ENCODE measurements around the gene HINFP. TPM values are rescaled to one million over a fixed set of nuclear protein-coding genes. Genes with fewer than 3 reads are reported as not detected.

The HINFP gene
- total and polyA plus RNA-seq, 2 of the 8 experiments (the other 6 are each of a cell fraction or from before 2014, with no cell fraction given) = 35.0 to 37.3 TPM

DNA sequence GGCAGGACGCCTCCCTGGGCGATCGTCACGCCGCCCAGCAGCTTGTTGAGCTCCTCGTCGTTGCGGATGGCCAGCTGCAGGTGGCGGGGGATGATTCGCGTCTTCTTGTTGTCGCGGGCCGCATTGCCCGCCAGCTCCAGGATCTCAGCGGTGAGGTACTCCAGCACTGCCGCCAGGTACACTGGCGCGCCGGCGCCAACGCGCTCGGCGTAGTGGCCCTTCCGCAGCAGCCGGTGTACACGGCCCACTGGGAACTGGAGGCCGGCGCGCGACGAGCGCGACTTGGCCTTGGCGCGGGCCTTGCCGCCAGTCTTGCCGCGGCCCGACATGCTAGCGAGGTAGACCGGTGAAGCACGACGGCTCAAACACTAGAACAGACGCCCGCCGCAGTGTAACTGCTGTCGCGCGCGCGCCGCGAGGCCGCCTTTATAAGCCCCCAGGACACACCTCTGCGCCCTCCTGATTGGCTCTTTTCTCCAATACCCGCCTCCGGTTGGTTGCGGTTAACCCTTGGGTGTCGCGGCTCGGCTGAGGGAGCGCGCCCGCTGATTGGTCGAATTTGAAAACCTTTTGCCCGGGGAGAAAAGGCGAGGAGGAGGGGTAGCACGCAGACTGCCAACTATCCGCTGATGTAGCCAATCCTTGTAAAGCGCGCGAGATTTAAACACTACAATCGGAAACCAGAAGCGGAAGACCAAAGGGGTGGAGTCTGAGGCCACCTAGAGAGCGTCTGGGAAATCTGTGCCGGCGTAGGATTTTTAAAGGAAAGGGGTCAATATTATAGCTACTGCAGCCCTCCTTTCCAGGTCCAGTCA lies 26.1 kb upstream of the HINFP start:
- FAIRE-seq = peak; percentile 99
- TF ChIP-seq JUND (IDR thresholded peaks at IDR 0.05; ENCODE audit: low read length) (no peak), GABPA (IDR thresholded peaks at IDR 0.05; ENCODE audit: borderline replicate concordance, insufficient read depth, low read length) (no peak), POLR2AphosphoS5 (IDR thresholded peaks at IDR 0.05; ENCODE audit: low read depth, low read length) (peak; percentile 100), SIN3A (conservative IDR thresholded peaks at IDR 0.05 in 1 of 2, IDR thresholded peaks at IDR 0.05 in 1 of 2; ENCODE audit: low read depth in 1 of 2, low read length in 2 of 2) (peak; percentile 55 to 63; a peak in 3 of 4 replicates), RFX5 (IDR thresholded peaks at IDR 0.05; ENCODE audit: borderline replicate concordance, low read depth, low read length) (no peak), EGR1 (IDR thresholded peaks at IDR 0.05; ENCODE audit: borderline replicate concordance, low read depth, low read length) (no peak; the same call in 1 of the 2 replicates), SP2 (IDR thresholded peaks at IDR 0.05; ENCODE audit: low read length) (peak; percentile 25; the same call in 1 of the 2 replicates), BCL11A (IDR thresholded peaks at IDR 0.05; ENCODE audit: low read depth in 2 of 2, low read length in 2 of 2) (no peak), RBBP5 (IDR thresholded peaks at IDR 0.05; ENCODE audit: borderline replicate concordance, low read depth, low read length) (0 out of 2 replicates have a peak, but pooled peaks have one; percentile 69), BRCA1 (IDR thresholded peaks at IDR 0.05; ENCODE audit: low read depth, low read length) (no peak)

More for the DNA sequence above, 26.1 kb upstream of the HINFP start:
- H3K23me2 ChIP-seq (ENCODE audit: low read depth, low read length) = peaks cover 2% of the 10 kb centered on the region; the same call in 1 of the 2 replicates
- H4K91ac ChIP-seq (replicated peaks; ENCODE audit: insufficient read length, low read length) = peak overlapping the region; percentile 96
- H3K4me2 ChIP-seq (ENCODE audit: insufficient read depth in 1 of 2, low read depth in 2 of 2, low read length in 2 of 2) = peak overlapping the region; percentile 64 to 96
- H2BK120ac ChIP-seq (replicated peaks; ENCODE audit: low read depth, low read length) = no peak overlapping the region
- H3K23ac ChIP-seq (ENCODE audit: insufficient read length) = no peak overlapping the region
- peak; percentile 99 to 100 for DNase-seq (ENCODE audit: low read depth in 1 of 2, low spot score in 2 of 2)
- no peaks in the 10 kb centered on the region for H3K9me3 ChIP-seq (ENCODE audit: insufficient read depth in 2 of 2, low read depth in 1 of 2, low read length in 1 of 2)
- peaks cover 16 to 18% of the 10 kb centered on the region in 2 experiments for H4K20me1 ChIP-seq (replicated peaks in 1 of 2; ENCODE audit: control insufficient read depth in 1 of 2, insufficient read depth in 2 of 2, low read length in 2 of 2)
- H3K14ac ChIP-seq (ENCODE audit: insufficient read length) = no peak overlapping the region
- H2AFZ ChIP-seq (ENCODE audit: low read length) = no peak overlapping the region
- H3K4ac ChIP-seq (replicated peaks; ENCODE audit: insufficient read length, low read depth, low read length) = no peak overlapping the region
- POLR2A ChIA-PET (ENCODE audit: partially characterized antibody) = interaction anchor here (0.5 to 8.6 kb wide), 67 partner anchors 10 to 322 kb away, joined by 3 to 141 read pairs (median 4); partner anchors contain the start of genes ABCG4, C2CD2L, CBL and HINFP
- H3K18ac ChIP-seq (ENCODE audit: extremely low read depth, low read length) = peak overlapping the region; percentile 94
- peaks cover 0 to 16% (median 3%) of the 10 kb centered on the region in 4 experiments; a peak in 5 of 7 replicates for H3K4me1 ChIP-seq (replicated peaks in 1 of 4; ENCODE audit: control insufficient read depth in 3 of 4, insufficient read depth in 4 of 4, low read length in 3 of 4)
- peak overlapping the region; percentile 93 for H3K27ac ChIP-seq (ENCODE audit: low read depth, low read length)
- peak overlapping the region; percentile 91 for H2BK5ac ChIP-seq (ENCODE audit: low read depth, low read length)
- H3K79me2 ChIP-seq (ENCODE audit: control insufficient read depth in 1 of 2, insufficient read depth in 2 of 2, low read length in 2 of 2) = peaks cover 18 to 38% of the 10 kb centered on the region in 2 experiments
- peak overlapping the region; percentile 65 for H3K56ac ChIP-seq (replicated peaks; ENCODE audit: insufficient read length, low read depth, low read length)
- 2% methylated on average over 73 of the region's 79 CpGs; no CpG with 5 or more reads in 1 of the 2 experiments for WGBS, 2 experiments (ENCODE audit: extremely low coverage in 1 of 2, insufficient coverage in 1 of 2, insufficient read length in 1 of 2, insufficient replicate concordance in 2 of 2, low coverage in 1 of 2, low lambda C conversion rate in 2 of 2, missing lambda C conversion rate in 1 of 2)
- H3K4me3 ChIP-seq (ENCODE audit: extremely low read depth in 1 of 4, insufficient read depth in 2 of 4, low read depth in 3 of 4, low read length in 4 of 4) = peak overlapping the region; percentile 85 to 97 (median 92)
- H2AK5ac ChIP-seq (ENCODE audit: low read depth, low read length) = peak overlapping the region; percentile 29; the same call in 1 of the 2 replicates
- peaks cover 8 to 59% (median 29%) of the 10 kb centered on the region in 4 experiments; a peak in 6 of 8 replicates for H3K36me3 ChIP-seq (ENCODE audit: control insufficient read depth in 2 of 4, insufficient read depth in 4 of 4, low read length in 3 of 4)
- H3K79me1 ChIP-seq (ENCODE audit: low read depth, low read length) = peaks cover 8% of the 10 kb centered on the region
- CTCF ChIA-PET (ENCODE audit: partially characterized antibody) = interaction anchor here (0.6 to 2.0 kb wide), 8 partner anchors 10 to 101 kb away, joined by 3 to 11 read pairs (median 3); partner anchors contain the start of gene VPS11
- peak overlapping the region; percentile 86 for H4K8ac ChIP-seq (ENCODE audit: extremely low read depth, insufficient read depth, low read length)
- peak overlapping the region; percentile 80 for H4K5ac ChIP-seq (ENCODE audit: insufficient read length, low read depth, low read length)
- no peak overlapping the region for H2BK20ac ChIP-seq (ENCODE audit: low read length)
- H2BK15ac ChIP-seq (ENCODE audit: low read length) = no peak overlapping the region
- no peak overlapping the region for H2BK12ac ChIP-seq (ENCODE audit: low read depth, low read length)
- H3K9ac ChIP-seq (replicated peaks in 1 of 4; ENCODE audit: extremely low read depth in 1 of 4, low read depth in 3 of 4, low read length in 3 of 4) = peak overlapping the region; percentile 94 to 98 (median 95)
- H3K27me3 ChIP-seq (replicated peaks in 1 of 4; ENCODE audit: control insufficient read depth in 3 of 4, extremely low read depth in 1 of 4, insufficient read depth in 3 of 4, low read length in 3 of 4) = no peaks in the 10 kb centered on the region

Data from H1 (cell line).